PC-3 (cell line): ENCODE data around the gene UBE3D.

Experiments
- CTCF ChIP-seq: fragments of 300-600 bp; sonication (generic); conservative IDR thresholded peaks from 2 replicates; pipeline ENCODE4 v1.5.1; 2017; ENCODE audit warnings: antibody characterized with exemption, low read depth, mild to moderate bottlenecking, low read length
- EZH2 ChIP-seq: fragments of 300-600 bp; sonication (generic); IDR thresholded peaks from one replicate; pipeline ENCODE4 v1.6.1; 2017; ENCODE audit warnings: antibody characterized with exemption, mild to moderate bottlenecking, low read length; ENCODE audit not compliant: unreplicated experiment
- EZH2phosphoT487 ChIP-seq: fragments of 300-600 bp; sonication (generic); IDR thresholded peaks from 2 replicates; pipeline ENCODE4 v1.6.1; 2018; ENCODE audit warnings: mild to moderate bottlenecking, antibody characterized with exemption, low read length, borderline replicate concordance

DNA sequence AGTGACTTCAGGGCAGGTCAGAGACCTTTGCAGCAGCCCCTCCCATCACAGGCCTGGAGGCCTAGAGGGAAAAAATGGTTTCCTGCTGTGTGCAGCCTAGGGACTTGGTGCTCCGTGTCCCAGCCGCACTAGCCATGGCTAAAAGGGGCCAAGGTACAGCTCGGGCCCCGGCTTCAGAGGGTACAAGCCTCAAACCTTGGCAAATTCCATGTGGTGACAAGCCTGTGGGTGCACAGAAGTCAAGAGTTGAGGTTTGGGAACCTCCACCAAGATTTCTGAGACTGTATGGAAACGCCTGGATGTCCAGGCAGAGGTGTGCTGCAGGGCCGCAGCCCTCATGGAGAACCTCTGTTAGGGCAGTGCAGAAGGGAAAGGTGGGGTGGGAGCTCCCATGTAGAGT, 34.0 kb downstream of the UBE3D start:
- TF ChIP-seq CTCF, result no peak
- no peak for TF ChIP-seq EZH2
- TF ChIP-seq EZH2phosphoT487, result no peak
